Stomach (tissue), 9 donors: ENCODE data around the gene TMOD1. TPM values are rescaled to one million over a fixed set of nuclear protein-coding genes. Genes with fewer than 3 reads are reported as not detected.
A peak's percentile ranks its signal among the peaks of the same experiment; 100 is the strongest.

Experiments
- DNase-seq, 2 donors: peaks; one replicate each; pipeline versions ENCODE4 v3.0.0 to v3.0.0-alpha.2; 2013 to 2019
- H3K27ac ChIP-seq, 5 donors: fragments of 200-600 bp in 4 of 5; sonication (generic) in 4 of 5; one replicate each; pipeline ENCODE4 v1.5.1; 2013 to 2019; ENCODE audit warnings: mild to moderate bottlenecking in 1 of 5, moderate library complexity in 1 of 5
- H3K27me3 ChIP-seq, 3 donors: fragments of 200-600 bp; sonication (generic); one replicate each; pipeline ENCODE4 v1.5.1; 2017 to 2019; ENCODE audit warnings: mixed run types in 1 of 3
- H3K36me3 ChIP-seq, 4 donors: fragments of 200-600 bp; sonication (generic); 1 replicate in 3 of 4; 2 replicates in 1 of 4; pipeline ENCODE4 v1.5.1; 2016 to 2019
- H3K4me1 ChIP-seq, 4 donors: fragments of 200-600 bp; sonication (generic); one replicate each; pipeline ENCODE4 v1.5.1; 2016 to 2019
- H3K4me3 ChIP-seq, 4 donors: fragments of 200-600 bp; sonication (generic) in 3 of 4; one replicate each; pipeline ENCODE4 v1.5.1; 2016 to 2019; ENCODE audit warnings: mild to moderate bottlenecking in 1 of 4
- H3K9me3 ChIP-seq, 4 donors: fragments of 200-600 bp; sonication (generic); one replicate each; pipeline ENCODE4 v1.5.1; 2016 to 2019
- EP300 ChIP-seq: sonication (generic); formaldehyde crosslinking; IDR thresholded peaks from one replicate; pipeline ENCODE4 v1.6.1; 2017; ENCODE audit warnings: antibody characterized with exemption
- POLR2A ChIP-seq, 4 donors: fragments of 450-650 bp; IDR thresholded peaks; one replicate each; pipeline ENCODE4 v1.6.1; 2016; ENCODE audit warnings: antibody characterized with exemption in 4 of 4, control low read depth in 2 of 4, mild to moderate bottlenecking in 1 of 4, moderate library complexity in 1 of 4
- POLR2AphosphoS5 ChIP-seq, 3 donors: sonication (generic); formaldehyde crosslinking; IDR thresholded peaks; one replicate each; pipeline ENCODE4 v1.6.1; 2016; ENCODE audit warnings: antibody characterized with exemption in 3 of 3
- WGBS, 5 donors: extraction: QIAGEN DNeasy Blood & Tissue Kit in 3 of 5; methylation state at CpG; one replicate each; pipeline versions ENCODE4 v1.1.5 to v1.1.7; 2013 to 2018; 5-methylcytosine and 5-hydroxymethylcytosine counted together
- intact Hi-C: fragments of 100-400 bp; cut with DNase I; formaldehyde crosslinking; loops from one replicate; pipeline ENCODE4 v1.15.1; 2023; ENCODE audit warnings: low total_unique reads
- polyA plus RNA-seq, 3 donors: library from polyadenylated mRNA; stranded (reverse); fragments of 200-250 nt; gene quantifications; one replicate each; pipeline ENCODE4 v1.2.3, GENCODE V29; 2013
- total RNA-seq, 5 donors: library from RNA; depleted of rRNA; stranded (reverse); fragments of >200 nt; gene quantifications; one replicate each; pipeline versions ENCODE4 v1.1.0 to v1.2.3, GENCODE V29; 2014 to 2016
- TF ChIP-seq, protein P1 (sequence below), 7 experiments: fragments of 450-650 bp in 4 of 7; fragments of 200-600 bp in 3 of 7; sonication (generic) in 3 of 7; IDR thresholded peaks; one replicate each; pipeline ENCODE4 v1.5.1; 2016 to 2019; ENCODE audit warnings: antibody characterized with exemption in 7 of 7, control low read depth in 2 of 7, mild to moderate bottlenecking in 1 of 7
- donor health status: healthy with polysubstance abuse.
- donor health status: Bipolar disorder and iron deficiency.
- donor health status: healthy.

The TMOD1 gene
- total and polyA plus RNA-seq, 8 donors: 4.6 to 34.8 (median 11.2) TPM

- H3K27ac ChIP-seq: no peak overlapping the region
- no peaks in the 10 kb centered on the region for H3K27me3 ChIP-seq
- WGBS, 5 donors: 91 to 97% (median 93%) methylated on average over 6 of the region's 6 CpGs
- no peaks in the 10 kb centered on the region for H3K9me3 ChIP-seq
- intact Hi-C loops: no loop called here
- H3K4me1 ChIP-seq: peaks cover 25 to 39% (median 34%) of the 10 kb centered on the region in 4 donors
- no peak for DNase-seq
- H3K36me3 ChIP-seq: peaks cover 5 to 22% (median 18%) of the 10 kb centered on the region in 4 donors
- H3K4me3 ChIP-seq: no peak overlapping the region
- TF ChIP-seq POLR2AphosphoS5 (IDR thresholded peaks at IDR 0.05) (no peak), POLR2A (IDR thresholded peaks at IDR 0.05) (no peak), EP300 (no peak)
- TF ChIP-seq, protein P1, sequence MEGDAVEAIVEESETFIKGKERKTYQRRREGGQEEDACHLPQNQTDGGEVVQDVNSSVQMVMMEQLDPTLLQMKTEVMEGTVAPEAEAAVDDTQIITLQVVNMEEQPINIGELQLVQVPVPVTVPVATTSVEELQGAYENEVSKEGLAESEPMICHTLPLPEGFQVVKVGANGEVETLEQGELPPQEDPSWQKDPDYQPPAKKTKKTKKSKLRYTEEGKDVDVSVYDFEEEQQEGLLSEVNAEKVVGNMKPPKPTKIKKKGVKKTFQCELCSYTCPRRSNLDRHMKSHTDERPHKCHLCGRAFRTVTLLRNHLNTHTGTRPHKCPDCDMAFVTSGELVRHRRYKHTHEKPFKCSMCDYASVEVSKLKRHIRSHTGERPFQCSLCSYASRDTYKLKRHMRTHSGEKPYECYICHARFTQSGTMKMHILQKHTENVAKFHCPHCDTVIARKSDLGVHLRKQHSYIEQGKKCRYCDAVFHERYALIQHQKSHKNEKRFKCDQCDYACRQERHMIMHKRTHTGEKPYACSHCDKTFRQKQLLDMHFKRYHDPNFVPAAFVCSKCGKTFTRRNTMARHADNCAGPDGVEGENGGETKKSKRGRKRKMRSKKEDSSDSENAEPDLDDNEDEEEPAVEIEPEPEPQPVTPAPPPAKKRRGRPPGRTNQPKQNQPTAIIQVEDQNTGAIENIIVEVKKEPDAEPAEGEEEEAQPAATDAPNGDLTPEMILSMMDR (IDR thresholded peaks at IDR 0.05): no peak
These were observed 53.2 kb downstream of the TMOD1 start for GRCh38 chr9:97554566-97555075.

DNA sequence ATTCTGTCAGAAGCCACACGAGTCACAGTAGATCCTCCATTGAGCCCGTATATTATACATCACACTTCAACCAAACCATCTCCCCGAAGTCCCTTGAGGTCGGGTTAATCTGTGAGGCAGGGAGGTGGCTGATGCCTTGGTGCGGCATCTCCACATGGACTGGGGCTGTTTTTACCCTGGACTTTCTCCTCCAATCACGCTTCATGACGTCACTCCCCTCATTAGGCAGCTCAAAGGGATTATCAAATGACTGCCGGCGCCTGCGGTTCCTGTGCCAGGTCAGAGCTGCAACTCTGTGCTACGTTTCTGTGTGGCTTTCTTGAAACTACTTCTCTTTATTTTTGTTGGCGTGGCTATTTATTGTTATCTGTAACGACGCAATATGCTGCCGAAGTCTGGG, 53.7 kb downstream of the TMOD1 start:
- peak in 1 of 2 donors; percentile 40 for DNase-seq
- H3K27ac ChIP-seq: no peak overlapping the region
- H3K4me1 ChIP-seq: peaks cover 25 to 39% (median 34%) of the 10 kb centered on the region in 4 donors
- H3K9me3 ChIP-seq: no peaks in the 10 kb centered on the region
- H3K36me3 ChIP-seq: peaks cover 5 to 22% (median 18%) of the 10 kb centered on the region in 4 donors
- TF ChIP-seq EP300 (no peak), POLR2AphosphoS5 (IDR thresholded peaks at IDR 0.05) (no peak), POLR2A (IDR thresholded peaks at IDR 0.05) (no peak)
- TF ChIP-seq, protein P1 (IDR thresholded peaks at IDR 0.05): no peak
- WGBS, 5 donors: 58 to 76% (median 65%) methylated on average over 15 of the region's 15 CpGs
- no peak overlapping the region for H3K4me3 ChIP-seq
- no peaks in the 10 kb centered on the region for H3K27me3 ChIP-seq
- intact Hi-C loops: no loop called here

- 84 to 96% (median 93%) methylated on average over 10 of the region's 10 CpGs for WGBS, 5 donors
- peak overlapping the region; percentile 32 to 90 (median 81) for H3K27ac ChIP-seq
These were observed 54.7 kb downstream of the TMOD1 start for GRCh38 chr9:97556036-97556720.

More at GRCh38 chr9:97556036-97556720, 54.7 kb downstream of the TMOD1 start:
- Histone ChIP-seq H3K27me3 (no peaks in the 10 kb centered on the region), H3K4me1 (peaks cover 25 to 39% (median 34%) of the 10 kb centered on the region in 4 donors), H3K36me3 (peaks cover 5 to 22% (median 18%) of the 10 kb centered on the region in 4 donors), H3K9me3 (no peaks in the 10 kb centered on the region), H3K4me3 (no peak overlapping the region)
- no peak for TF ChIP-seq EP300
- TF ChIP-seq POLR2A (IDR thresholded peaks at IDR 0.05): no peak
- TF ChIP-seq, protein P1 (IDR thresholded peaks at IDR 0.05): no peak
- no peak for TF ChIP-seq POLR2AphosphoS5 (IDR thresholded peaks at IDR 0.05)
- intact Hi-C loops: no loop called here
- DNase-seq: no peak
